HEK293 (cell line): Measurements from ENCODE around the gene ZFX.
A peak's percentile ranks its signal among the peaks of the same experiment; 100 is the strongest.

Experiments used
- CTCF ChIA-PET: fragments of 350-600 bp; formaldehyde crosslinking; extraction: SDS; loops from one replicate; lab custom pipeline; 2021; ENCODE audit warnings: antibody characterized with exemption; lab: Yijun Ruan, JAX
- POLR2A ChIA-PET: fragments of 300-600 bp; formaldehyde crosslinking; extraction: SDS; loops from one replicate; lab custom pipeline; 2020; ENCODE audit warnings: antibody characterized with exemption, inconsistent platforms; lab: Yijun Ruan, JAX
- H3K27ac ChIP-seq: fragments of 200-500 bp; sonication (Bioruptor generic); 2 replicates; pipeline ENCODE4 v1.5.1; 2014; ENCODE audit warnings: low read depth, low read length, control low read depth, inconsistent platforms; ENCODE audit errors: extremely low read depth
- H3K36me3 ChIP-seq, 2 experiments: fragments of 200-500 bp in 1 of 2; sonication (Bioruptor generic) in 1 of 2; 1 replicate in 1 of 2; 2 replicates in 1 of 2; pipeline ENCODE4 v1.5.1; 2014 to 2017; ENCODE audit warnings: inconsistent platforms in 2 of 2, low read length in 2 of 2; ENCODE audit not compliant: control insufficient read depth in 2 of 2, insufficient read depth in 1 of 2
- H3K4me1 ChIP-seq: fragments of 200-500 bp; sonication (Bioruptor generic); 2 replicates; pipeline ENCODE4 v1.5.1; 2014; ENCODE audit warnings: mild to moderate bottlenecking, low read length, inconsistent platforms; ENCODE audit not compliant: control insufficient read depth, insufficient read depth
- H3K4me3 ChIP-seq: 2 replicates; pipeline ENCODE4 v1.5.1; 2011; ENCODE audit warnings: low read depth, mild to moderate bottlenecking, control low read depth, low read length, moderate library complexity
- H3K9me3 ChIP-seq: fragments of 200-500 bp; sonication (Bioruptor generic); 2 replicates; pipeline ENCODE4 v1.5.1; 2014; ENCODE audit warnings: low read depth, low read length, inconsistent platforms; ENCODE audit not compliant: control insufficient read depth, insufficient read depth
- IKZF3 ChIP-seq: fragments of 450-650 bp; IDR thresholded peaks from 2 replicates; pipeline ENCODE4 v1.5.0; 2018; ENCODE audit warnings: missing biosample characterization, mild to moderate bottlenecking, missing genetic modification characterization, moderate library complexity
- OSR2 ChIP-seq: fragments of 450-650 bp; formaldehyde crosslinking; IDR thresholded peaks from 2 replicates; pipeline ENCODE4 v1.5.1; 2016; ENCODE audit warnings: missing biosample characterization, missing genetic modification characterization
- PRDM1 ChIP-seq: fragments of 450-650 bp; formaldehyde crosslinking; IDR thresholded peaks from 2 replicates; pipeline ENCODE4; 2016; ENCODE audit warnings: missing biosample characterization, missing genetic modification characterization
- ZIC2 ChIP-seq: fragments of 450-650 bp; formaldehyde crosslinking; IDR thresholded peaks from 2 replicates; pipeline ENCODE4 v1.5.1; 2016; ENCODE audit warnings: missing biosample characterization, missing genetic modification characterization
- ZNF121 ChIP-seq: fragments of 450-650 bp; formaldehyde crosslinking; IDR thresholded peaks from 2 replicates; pipeline ENCODE4 v1.5.1; 2016; ENCODE audit warnings: missing biosample characterization, missing genetic modification characterization
- ZNF423 ChIP-seq: fragments of 450-650 bp; formaldehyde crosslinking; IDR thresholded peaks from 2 replicates; pipeline ENCODE4 v1.5.1; 2016; ENCODE audit warnings: missing biosample characterization, missing genetic modification characterization
- ZNF560 ChIP-seq: fragments of 450-650 bp; formaldehyde crosslinking; IDR thresholded peaks from 2 replicates; pipeline ENCODE4 v1.5.1; 2017; ENCODE audit warnings: missing biosample characterization, missing genetic modification characterization, borderline replicate concordance
- TF ChIP-seq, protein P1 (sequence below): fragments of 450-650 bp; formaldehyde crosslinking; IDR thresholded peaks from 2 replicates; pipeline ENCODE4 v1.5.1; 2016; ENCODE audit warnings: missing biosample characterization, missing genetic modification characterization
- TF ChIP-seq, protein P2 (sequence below): fragments of 450-650 bp; formaldehyde crosslinking; IDR thresholded peaks from 2 replicates; pipeline ENCODE4 v1.5.1; 2017; ENCODE audit warnings: missing biosample characterization, missing genetic modification characterization
- TF ChIP-seq, protein P3 (sequence below): fragments of 450-650 bp; formaldehyde crosslinking; IDR thresholded peaks from 2 replicates; pipeline ENCODE4 v1.5.1; 2016; ENCODE audit warnings: missing biosample characterization, missing genetic modification characterization
- TF ChIP-seq, protein P4 (sequence below): fragments of 450-650 bp; formaldehyde crosslinking; IDR thresholded peaks from 2 replicates; pipeline ENCODE4 v1.5.1; 2016; ENCODE audit warnings: missing biosample characterization, missing genetic modification characterization
- TF ChIP-seq, protein P5 (sequence below): fragments of 450-650 bp; formaldehyde crosslinking; IDR thresholded peaks from 2 replicates; pipeline ENCODE4 v1.5.1; 2017; ENCODE audit warnings: missing biosample characterization, missing genetic modification characterization

ZFX gene

DNA sequence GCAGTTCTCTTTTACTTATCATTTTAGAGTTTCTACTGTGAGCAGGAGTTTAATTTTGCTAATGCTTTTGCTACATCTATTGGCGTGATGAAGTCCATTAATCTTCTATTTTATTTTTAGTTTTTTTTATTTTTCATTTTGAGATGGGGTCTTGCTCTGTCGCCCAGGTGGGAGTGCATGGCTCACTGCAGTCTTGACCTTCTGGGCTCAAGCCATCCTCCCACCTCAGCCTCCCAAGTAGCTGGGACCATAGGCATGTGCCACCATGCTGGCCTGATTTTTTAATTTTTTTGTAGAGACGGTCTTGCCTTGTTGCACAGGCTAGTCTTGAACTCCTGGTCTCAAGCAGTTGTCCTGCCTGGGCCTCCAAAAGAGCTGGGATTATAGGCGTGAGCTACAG is 9.4 kb downstream of the ZFX start:
- ChIA-PET CTCF (no interaction called here), POLR2A (no interaction called here)
- TF ChIP-seq ZIC2 (no peak), ZNF121 (tag by site-specific recombination) (peak; percentile 86)
- Histone ChIP-seq H3K27ac (no peak overlapping the region), H3K9me3 (no peaks in the 10 kb centered on the region), H3K4me3 (no peak overlapping the region), H3K4me1 (peaks cover 27% of the 10 kb centered on the region), H3K36me3 (peaks cover 0 to 33% of the 10 kb centered on the region in 2 experiments; a peak in 2 of 3 replicates)

DNA sequence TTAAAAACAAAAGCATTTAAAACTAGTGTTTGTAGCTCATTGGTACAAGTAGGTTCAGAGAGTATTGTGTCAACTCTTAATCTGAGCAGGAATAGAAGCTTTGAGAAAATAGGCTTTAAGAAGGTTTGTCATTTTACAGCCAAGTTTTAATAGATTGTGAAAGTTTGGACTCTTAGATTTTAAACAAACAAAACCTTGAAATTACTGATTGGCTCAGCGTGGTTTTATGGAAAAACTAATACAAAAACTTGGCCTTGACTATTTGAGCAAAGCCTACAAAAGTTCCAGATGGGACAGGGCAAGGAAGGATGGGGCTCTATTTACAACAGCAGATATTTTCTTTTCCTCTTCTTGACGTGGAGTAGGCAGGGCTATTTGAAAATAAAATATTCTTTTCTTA is 16.5 kb downstream of the ZFX start:
- Histone ChIP-seq H3K4me1 (peaks cover 46% of the 10 kb centered on the region), H3K9me3 (no peaks in the 10 kb centered on the region), H3K4me3 (no peak overlapping the region), H3K27ac (no peak overlapping the region), H3K36me3 (peaks cover 0 to 35% of the 10 kb centered on the region in 2 experiments; a peak in 2 of 3 replicates)
- POLR2A ChIA-PET: interaction anchor here (1.2 kb wide), 1 partner anchor 67 kb away, joined by 4 read pairs; no protein-coding TSS in a partner anchor
- CTCF ChIA-PET: interaction anchor here (0.5 to 1.5 kb wide), 3 partner anchors 9 to 205 kb away, joined by 3 to 4 read pairs (median 4); no protein-coding TSS in a partner anchor
- TF ChIP-seq, protein P1, sequence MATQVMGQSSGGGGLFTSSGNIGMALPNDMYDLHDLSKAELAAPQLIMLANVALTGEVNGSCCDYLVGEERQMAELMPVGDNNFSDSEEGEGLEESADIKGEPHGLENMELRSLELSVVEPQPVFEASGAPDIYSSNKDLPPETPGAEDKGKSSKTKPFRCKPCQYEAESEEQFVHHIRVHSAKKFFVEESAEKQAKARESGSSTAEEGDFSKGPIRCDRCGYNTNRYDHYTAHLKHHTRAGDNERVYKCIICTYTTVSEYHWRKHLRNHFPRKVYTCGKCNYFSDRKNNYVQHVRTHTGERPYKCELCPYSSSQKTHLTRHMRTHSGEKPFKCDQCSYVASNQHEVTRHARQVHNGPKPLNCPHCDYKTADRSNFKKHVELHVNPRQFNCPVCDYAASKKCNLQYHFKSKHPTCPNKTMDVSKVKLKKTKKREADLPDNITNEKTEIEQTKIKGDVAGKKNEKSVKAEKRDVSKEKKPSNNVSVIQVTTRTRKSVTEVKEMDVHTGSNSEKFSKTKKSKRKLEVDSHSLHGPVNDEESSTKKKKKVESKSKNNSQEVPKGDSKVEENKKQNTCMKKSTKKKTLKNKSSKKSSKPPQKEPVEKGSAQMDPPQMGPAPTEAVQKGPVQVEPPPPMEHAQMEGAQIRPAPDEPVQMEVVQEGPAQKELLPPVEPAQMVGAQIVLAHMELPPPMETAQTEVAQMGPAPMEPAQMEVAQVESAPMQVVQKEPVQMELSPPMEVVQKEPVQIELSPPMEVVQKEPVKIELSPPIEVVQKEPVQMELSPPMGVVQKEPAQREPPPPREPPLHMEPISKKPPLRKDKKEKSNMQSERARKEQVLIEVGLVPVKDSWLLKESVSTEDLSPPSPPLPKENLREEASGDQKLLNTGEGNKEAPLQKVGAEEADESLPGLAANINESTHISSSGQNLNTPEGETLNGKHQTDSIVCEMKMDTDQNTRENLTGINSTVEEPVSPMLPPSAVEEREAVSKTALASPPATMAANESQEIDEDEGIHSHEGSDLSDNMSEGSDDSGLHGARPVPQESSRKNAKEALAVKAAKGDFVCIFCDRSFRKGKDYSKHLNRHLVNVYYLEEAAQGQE (tag by site-specific recombination): no peak
- TF ChIP-seq, protein P2, sequence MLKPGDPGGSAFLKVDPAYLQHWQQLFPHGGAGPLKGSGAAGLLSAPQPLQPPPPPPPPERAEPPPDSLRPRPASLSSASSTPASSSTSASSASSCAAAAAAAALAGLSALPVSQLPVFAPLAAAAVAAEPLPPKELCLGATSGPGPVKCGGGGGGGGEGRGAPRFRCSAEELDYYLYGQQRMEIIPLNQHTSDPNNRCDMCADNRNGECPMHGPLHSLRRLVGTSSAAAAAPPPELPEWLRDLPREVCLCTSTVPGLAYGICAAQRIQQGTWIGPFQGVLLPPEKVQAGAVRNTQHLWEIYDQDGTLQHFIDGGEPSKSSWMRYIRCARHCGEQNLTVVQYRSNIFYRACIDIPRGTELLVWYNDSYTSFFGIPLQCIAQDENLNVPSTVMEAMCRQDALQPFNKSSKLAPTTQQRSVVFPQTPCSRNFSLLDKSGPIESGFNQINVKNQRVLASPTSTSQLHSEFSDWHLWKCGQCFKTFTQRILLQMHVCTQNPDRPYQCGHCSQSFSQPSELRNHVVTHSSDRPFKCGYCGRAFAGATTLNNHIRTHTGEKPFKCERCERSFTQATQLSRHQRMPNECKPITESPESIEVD: peak; percentile 89

DNA sequence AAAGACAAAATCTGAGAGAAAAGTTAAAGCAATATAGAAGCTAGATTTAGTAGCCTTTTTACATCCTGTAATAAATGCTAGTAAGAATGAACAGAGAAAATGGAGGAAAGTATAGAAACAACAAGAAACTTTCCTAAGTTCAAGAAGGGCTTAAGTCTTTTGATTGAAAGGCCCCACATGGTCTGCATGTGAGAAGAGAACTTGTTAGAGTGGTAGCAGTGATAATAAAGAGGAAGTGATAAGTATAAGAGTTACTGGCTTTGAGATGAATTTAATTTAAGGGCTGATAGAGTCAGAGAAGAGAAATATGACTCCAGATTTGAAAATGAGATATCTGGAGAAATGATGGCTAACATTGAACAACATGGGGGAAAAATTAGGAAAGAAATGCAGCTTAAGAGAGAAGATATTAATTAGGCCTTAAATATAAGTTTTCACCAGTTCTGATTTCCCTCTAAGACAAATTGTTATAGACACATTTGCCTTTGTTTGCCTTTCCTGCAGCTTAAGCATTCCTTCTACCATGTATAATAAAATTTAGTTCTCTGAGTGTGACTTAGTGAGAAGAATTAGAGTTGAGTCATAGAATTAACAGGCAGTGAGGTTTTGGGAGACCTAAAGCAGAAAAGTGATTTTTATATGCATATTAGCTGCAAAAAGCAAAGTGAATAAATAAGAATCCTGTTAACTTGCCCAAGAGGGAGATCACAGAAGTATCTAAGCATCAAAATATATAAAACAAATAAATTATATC is 18.4 kb downstream of the ZFX start:
- Histone ChIP-seq H3K27ac (no peak overlapping the region), H3K36me3 (peaks cover 5 to 23% of the 10 kb centered on the region in 2 experiments), H3K4me3 (no peak overlapping the region), H3K9me3 (no peaks in the 10 kb centered on the region), H3K4me1 (peaks cover 44% of the 10 kb centered on the region)
- CTCF ChIA-PET: interaction anchor here (0.6 to 1.2 kb wide), 2 partner anchors 76 to 116 kb away, joined by 4 to 6 read pairs; no protein-coding TSS in a partner anchor
- POLR2A ChIA-PET: interaction anchor here (1.1 kb wide), 1 partner anchor 17 kb away, joined by 3 read pairs; no protein-coding TSS in a partner anchor
- TF ChIP-seq PRDM1 (tag by site-specific recombination) (peak; percentile 69), ZNF423 (tag by site-specific recombination) (no peak), IKZF3 (tag by site-specific recombination) (0 out of 2 replicates have a peak, but pooled peaks have one; percentile 15), ZNF560 (no peak), OSR2 (0 out of 2 replicates have a peak, but pooled peaks have one; percentile 8)
- TF ChIP-seq, protein P2: peak; percentile 82
- TF ChIP-seq, protein P3, sequence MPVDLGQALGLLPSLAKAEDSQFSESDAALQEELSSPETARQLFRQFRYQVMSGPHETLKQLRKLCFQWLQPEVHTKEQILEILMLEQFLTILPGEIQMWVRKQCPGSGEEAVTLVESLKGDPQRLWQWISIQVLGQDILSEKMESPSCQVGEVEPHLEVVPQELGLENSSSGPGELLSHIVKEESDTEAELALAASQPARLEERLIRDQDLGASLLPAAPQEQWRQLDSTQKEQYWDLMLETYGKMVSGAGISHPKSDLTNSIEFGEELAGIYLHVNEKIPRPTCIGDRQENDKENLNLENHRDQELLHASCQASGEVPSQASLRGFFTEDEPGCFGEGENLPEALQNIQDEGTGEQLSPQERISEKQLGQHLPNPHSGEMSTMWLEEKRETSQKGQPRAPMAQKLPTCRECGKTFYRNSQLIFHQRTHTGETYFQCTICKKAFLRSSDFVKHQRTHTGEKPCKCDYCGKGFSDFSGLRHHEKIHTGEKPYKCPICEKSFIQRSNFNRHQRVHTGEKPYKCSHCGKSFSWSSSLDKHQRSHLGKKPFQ (tag by site-specific recombination): no peak
- TF ChIP-seq, protein P4, sequence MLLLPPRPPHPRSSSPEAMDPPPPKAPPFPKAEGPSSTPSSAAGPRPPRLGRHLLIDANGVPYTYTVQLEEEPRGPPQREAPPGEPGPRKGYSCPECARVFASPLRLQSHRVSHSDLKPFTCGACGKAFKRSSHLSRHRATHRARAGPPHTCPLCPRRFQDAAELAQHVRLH (tag by site-specific recombination): no peak
- TF ChIP-seq, protein P5, sequence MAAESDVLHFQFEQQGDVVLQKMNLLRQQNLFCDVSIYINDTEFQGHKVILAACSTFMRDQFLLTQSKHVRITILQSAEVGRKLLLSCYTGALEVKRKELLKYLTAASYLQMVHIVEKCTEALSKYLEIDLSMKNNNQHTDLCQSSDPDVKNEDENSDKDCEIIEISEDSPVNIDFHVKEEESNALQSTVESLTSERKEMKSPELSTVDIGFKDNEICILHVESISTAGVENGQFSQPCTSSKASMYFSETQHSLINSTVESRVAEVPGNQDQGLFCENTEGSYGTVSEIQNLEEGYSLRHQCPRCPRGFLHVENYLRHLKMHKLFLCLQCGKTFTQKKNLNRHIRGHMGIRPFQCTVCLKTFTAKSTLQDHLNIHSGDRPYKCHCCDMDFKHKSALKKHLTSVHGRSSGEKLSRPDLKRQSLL (tag by site-specific recombination): no peak
